K562 (cell line): ENCODE data around the gene MRPL19. TPM values are rescaled to one million over a fixed set of nuclear protein-coding genes. Genes with fewer than 3 reads are reported as not detected.

Source experiments
- ATAC-seq: fragments of 200-7000 bp; cut with Tn5 transposase; 3 replicates; pipeline ENCODE4 v1.9.1; 2020; ENCODE audit warnings: moderate library complexity
- BruUV-seq: library from RNA; stranded (reverse); fragments of 400-500 nt; replicated peaks from 2 replicates; lab custom pipeline; 2021; lab: Mats Ljungman, UMichigan
- CTCF ChIA-PET: fragments of 300-600 bp; formaldehyde crosslinking; extraction: SDS; loops from one replicate; lab custom pipeline; 2021; ENCODE audit warnings: low intra/inter-chr PET ratio; lab: Yijun Ruan, JAX
- POLR2A ChIA-PET: fragments of 300-600, 350-650 bp; sonication (Branson Sonifier 250); formaldehyde crosslinking; extraction: SDS; loops from one replicate; lab custom pipeline; 2021; ENCODE audit warnings: antibody characterized with exemption, inconsistent platforms; lab: Yijun Ruan, JAX
- DNase-seq, 4 experiments: peaks; one replicate each; pipeline versions ENCODE4 v3.0.0 to v3.0.0-alpha.2; 2011 to 2018; ENCODE audit warnings: low spot score in 3 of 4, mixed read lengths in 3 of 4; ENCODE audit errors: extremely low read depth in 1 of 4
- FAIRE-seq: peaks from 2 replicates; lab custom pipeline; 2011; peaks lifted over from hg19 to GRCh38; lab: Jason Lieb, UNC
- H2AFZ ChIP-seq: 2 replicates; pipeline ENCODE4 v1.6.0; 2011; ENCODE audit warnings: low read depth, low read length, control low read depth, inconsistent platforms
- H3K27ac ChIP-seq: fragments of 200-600 bp; 3 replicates; pipeline ENCODE4 v1.8.0; 2011; ENCODE audit warnings: low read depth, mild to moderate bottlenecking, control low read depth, inconsistent platforms, low read length, moderate library complexity, mixed read lengths; ENCODE audit errors: extremely low read depth
- H3K27me3 ChIP-seq, 2 experiments: fragments of 300-600 bp in 1 of 2; 2 replicates in 1 of 2; 3 replicates in 1 of 2; pipeline versions ENCODE4 v1.6.0 to v1.8.0; 2011; ENCODE audit warnings: inconsistent platforms in 2 of 2, low read length in 2 of 2, mild to moderate bottlenecking in 1 of 2, mixed read lengths in 1 of 2, moderate library complexity in 1 of 2; ENCODE audit not compliant: control insufficient read depth in 2 of 2, insufficient read depth in 2 of 2
- H3K36me3 ChIP-seq: fragments of 300-600 bp; 3 replicates; pipeline ENCODE4 v1.8.0; 2011; ENCODE audit warnings: mild to moderate bottlenecking, low read length, inconsistent platforms; ENCODE audit not compliant: control insufficient read depth, insufficient read depth
- H3K4me1 ChIP-seq, 2 experiments: fragments of 200-600 bp in 1 of 2; replicated peaks in 1 of 2; 2 replicates in 1 of 2; 3 replicates in 1 of 2; pipeline versions ENCODE4 v1.5.1 to v1.8.0; 2011; ENCODE audit warnings: inconsistent platforms in 2 of 2, low read length in 2 of 2, mild to moderate bottlenecking in 1 of 2, mixed read lengths in 1 of 2, moderate library complexity in 1 of 2; ENCODE audit not compliant: control insufficient read depth in 2 of 2, insufficient read depth in 2 of 2
- H3K4me2 ChIP-seq: 2 replicates; pipeline ENCODE4 v1.6.1; 2011; ENCODE audit warnings: low read length, control low read depth, inconsistent platforms, mixed read lengths; ENCODE audit not compliant: insufficient read depth
- H3K4me3 ChIP-seq: fragments of 200-600 bp; sonication (generic), shearing (Covaris generic); 2 replicates; pipeline ENCODE4 v1.5.1; 2016; ENCODE audit warnings: control low read depth, inconsistent platforms
- H3K79me2 ChIP-seq: fragments of 200-600 bp; 3 replicates; pipeline ENCODE4 v1.8.0; 2011; ENCODE audit warnings: low read length, inconsistent platforms; ENCODE audit not compliant: control insufficient read depth, insufficient read depth
- H3K9ac ChIP-seq, 2 experiments: 2 replicates each; pipeline versions ENCODE4 v1.6.0 to v1.6.1; 2011; ENCODE audit warnings: low read depth in 2 of 2, low read length in 2 of 2, control low read depth in 1 of 2, inconsistent platforms in 1 of 2, mild to moderate bottlenecking in 1 of 2, mixed read lengths in 1 of 2; ENCODE audit not compliant: insufficient read depth in 1 of 2
- H3K9me1 ChIP-seq: one replicate; pipeline ENCODE4 v1.6.0; 2011; ENCODE audit warnings: inconsistent platforms, mild to moderate bottlenecking, low read length, moderate library complexity; ENCODE audit not compliant: control insufficient read depth, insufficient read depth
- H3K9me3 ChIP-seq: replicated peaks from 2 replicates; pipeline ENCODE4 v1.5.1; 2011; ENCODE audit warnings: low read depth, low read length, inconsistent platforms; ENCODE audit not compliant: control insufficient read depth, insufficient read depth
- H4K20me1 ChIP-seq: replicated peaks from 2 replicates; pipeline ENCODE4 v1.6.1; 2011; ENCODE audit warnings: low read length, inconsistent platforms, mixed read lengths; ENCODE audit not compliant: control insufficient read depth, insufficient read depth
- BCL6 ChIP-seq: fragments of 250-450 bp; sonication (Bioruptor Pico); IDR thresholded peaks from 2 replicates; pipeline ENCODE4 v1.4.0; 2020
- CCNT2 ChIP-seq: IDR thresholded peaks from 2 replicates; pipeline ENCODE4 v1.6.1; 2011; ENCODE audit warnings: borderline replicate concordance, low read depth, mild to moderate bottlenecking, moderate library complexity, mixed read lengths, low read length; ENCODE audit not compliant: insufficient read length; ENCODE audit errors: extremely low read depth
- CHD2 ChIP-seq: IDR thresholded peaks from 2 replicates; pipeline ENCODE4 v1.6.1; 2011; ENCODE audit warnings: low read depth, low read length
- FOXM1 ChIP-seq, 2 experiments: fragments of 450-650 bp in 1 of 2; sonication (generic) in 1 of 2; formaldehyde crosslinking in 1 of 2; IDR thresholded peaks; 2 replicates each; pipeline versions ENCODE4 v1.6.1 to v1.9.0; 2017 to 2022; ENCODE audit warnings: low read depth in 2 of 2, mild to moderate bottlenecking in 2 of 2, missing genetic modification reagents in 1 of 2, moderate library complexity in 1 of 2
- JUND ChIP-seq, 2 experiments: IDR thresholded peaks; 2 replicates in 1 of 2; 3 replicates in 1 of 2; pipeline ENCODE4 v1.6.1; 2011; ENCODE audit warnings: borderline replicate concordance in 2 of 2, low read depth in 2 of 2, low read length in 2 of 2, improper control_type of control experiment in 1 of 2, missing biosample characterization in 1 of 2, missing genetic modification characterization in 1 of 2, missing genetic modification reagents in 1 of 2
- KLF16 ChIP-seq: IDR thresholded peaks from 2 replicates; pipeline ENCODE4 v1.6.1; 2016; ENCODE audit warnings: antibody characterized with exemption
- MAFF ChIP-seq: IDR thresholded peaks from 2 replicates; pipeline ENCODE4 v1.6.1; 2012; ENCODE audit warnings: low read length, improper control_type of control experiment
- MCM3 ChIP-seq: fragments of 450-650 bp; IDR thresholded peaks from 2 replicates; pipeline ENCODE4 v1.6.1; 2016
- NR3C1 ChIP-seq: sonication (generic); formaldehyde crosslinking; IDR thresholded peaks from 2 replicates; pipeline ENCODE4 v1.8.1; 2022; ENCODE audit warnings: missing genetic modification reagents
- RBM14 ChIP-seq: fragments of 200-400 bp; formaldehyde crosslinking; IDR thresholded peaks from 2 replicates; pipeline ENCODE4 v1.6.1; 2018; ENCODE audit warnings: low read depth, mild to moderate bottlenecking, low read length, moderate library complexity, borderline replicate concordance; ENCODE audit not compliant: insufficient read depth
- ZNF778 ChIP-seq: fragments of 450-650 bp; formaldehyde crosslinking; IDR thresholded peaks from 2 replicates; pipeline ENCODE4 v1.4.0; 2020; ENCODE audit warnings: mild to moderate bottlenecking, moderate library complexity
- WGBS: fragments of 100-300 bp; shearing (Covaris generic); methylation state at CpG from one replicate; pipeline ENCODE4 v1.1.6; 2016; ENCODE audit warnings: low coverage, mixed read lengths; ENCODE audit not compliant: insufficient coverage; ENCODE audit errors: missing lambda C conversion rate; 5-methylcytosine and 5-hydroxymethylcytosine counted together
- in situ Hi-C: fragments of 300-500 bp; cut with MboI; formaldehyde crosslinking; loops from 4 replicates; pipeline ENCODE4 v1.15.0; 2018; ENCODE audit warnings: inconsistent platforms, mixed read lengths
- intact Hi-C: fragments of 100-400 bp; cut with micrococcal nuclease; formaldehyde crosslinking; loops from 2 replicates; pipeline ENCODE4 v1.14.2; 2022
- polyA plus RNA-seq, 8 experiments: library from polyadenylated mRNA; depleted of rRNA in 4 of 8; stranded (reverse) in 5 of 8; unstranded in 3 of 8; fragments of >200 nt; fragmentation: Nextera tagmentation in 2 of 8; fragmentation: Illumina TruSeq in 1 of 8; extraction: Ambion mirVana in 2 of 8; extraction: Trizol in 1 of 8; gene quantifications; 2 replicates each; pipeline versions ENCODE4 v1.2.1 to v1.2.3, GENCODE V29; 2011 to 2014; ENCODE audit warnings: inconsistent platforms in 1 of 8, missing spikeins in 1 of 8
- total RNA-seq, 7 experiments: library from RNA; depleted of rRNA in 6 of 7; stranded (reverse); fragments of >200 nt in 6 of 7; fragmentation: Illumina TruSeq in 2 of 7; extraction: Trizol in 2 of 7; gene quantifications; 2 replicates each; pipeline versions ENCODE4 v1.2.1 to v1.2.3, GENCODE V29; 2011 to 2021; ENCODE audit warnings: low replicate concordance in 1 of 7

Gene MRPL19
- total and polyA plus RNA-seq, 9 of the 15 experiments (the other 6 are each of a cell fraction or from before 2014, with no cell fraction given), result 9.7 to 65.9 (median 56.1) TPM

DNA sequence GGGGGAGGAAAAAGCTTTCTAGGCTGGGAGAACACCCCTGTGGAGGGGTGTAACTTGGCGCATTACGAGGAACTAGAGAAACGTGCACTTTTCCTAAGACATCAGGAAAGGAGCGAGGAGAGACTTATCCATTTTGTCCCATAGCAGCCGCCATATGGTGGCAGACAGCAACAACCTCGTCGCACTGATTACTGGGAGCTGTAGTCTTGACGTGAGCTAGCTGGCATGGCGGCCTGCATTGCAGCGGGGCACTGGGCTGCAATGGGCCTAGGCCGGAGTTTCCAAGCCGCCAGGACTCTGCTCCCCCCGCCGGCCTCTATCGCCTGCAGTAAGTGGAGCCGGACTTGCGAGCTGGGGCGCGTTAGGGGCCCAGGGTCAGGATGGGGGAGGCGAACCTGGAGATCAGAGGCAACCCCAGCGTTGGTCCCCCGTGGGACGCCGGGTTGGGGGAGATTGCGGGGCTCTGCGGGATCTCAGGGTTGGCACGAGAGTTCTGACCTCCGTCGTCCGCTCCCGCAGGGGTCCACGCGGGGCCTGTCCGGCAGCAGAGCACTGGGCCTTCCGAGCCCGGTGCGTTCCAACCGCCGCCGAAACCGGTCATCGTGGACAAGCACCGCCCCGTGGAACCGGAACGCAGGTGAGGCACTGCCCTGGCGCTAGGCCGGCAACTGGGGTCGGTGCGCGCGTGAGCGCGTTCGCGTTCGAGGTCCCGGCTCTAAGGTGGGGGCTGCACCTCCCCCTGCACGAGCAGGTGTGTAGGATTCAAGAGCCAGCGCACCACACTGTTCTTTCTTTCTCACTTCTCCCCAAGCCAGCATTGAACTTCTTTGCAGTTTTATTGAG is at the start of gene MRPL19 (continued):
- TF ChIP-seq BCL6 (CRISPR knock-in tag) (no peak), JUND (IDR thresholded peaks at IDR 0.05; ENCODE audit: borderline replicate concordance, low read depth, low read length) (peak; percentile 60), JUND (tag; IDR thresholded peaks at IDR 0.05; ENCODE audit: borderline replicate concordance, low read depth, low read length) (peak; percentile 27; the same call in 2 of the 3 replicates), KLF16 (peak; percentile 72; the same call in 1 of the 2 replicates), NR3C1 (no peak), CHD2 (peak; percentile 72), FOXM1 (IDR thresholded peaks at IDR 0.05; ENCODE audit: low read depth) (0 out of 2 replicates have a peak, but pooled peaks have one; percentile 39), FOXM1 (CRISPR knock-in tag; IDR thresholded peaks at IDR 0.05; ENCODE audit: low read depth) (no peak), CCNT2 (peak; percentile 13)

DNA sequence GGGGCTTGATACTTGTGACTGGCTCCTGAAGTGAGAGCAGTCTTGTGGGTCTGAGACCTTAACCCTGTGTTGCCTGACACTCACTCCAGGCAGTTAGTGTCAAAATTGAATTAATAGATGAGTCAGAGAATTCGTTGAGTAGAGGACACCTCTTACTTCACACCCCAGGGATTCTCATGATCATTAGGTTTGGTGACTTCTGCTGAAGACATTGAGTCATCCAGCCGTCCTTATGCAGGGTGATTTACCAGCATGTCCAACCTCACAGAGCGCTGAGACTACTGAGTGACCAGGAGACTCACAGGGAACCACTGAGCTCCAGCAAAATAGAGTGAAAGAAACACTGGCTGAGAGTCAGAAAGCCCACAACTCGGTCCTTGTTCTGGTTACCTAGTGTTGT is 49.8 kb upstream of the MRPL19 start:
- no peak overlapping the region for H3K27ac ChIP-seq
- H3K27me3 ChIP-seq, result no peaks in the 10 kb centered on the region
- intact Hi-C loops, result no loop called here
- FAIRE-seq, result no peak
- in situ Hi-C loops, result no loop called here
- TF ChIP-seq MAFF, result no peak
- TF ChIP-seq ZNF778, result no peak
- no peak for TF ChIP-seq RBM14
- no peak for TF ChIP-seq MCM3
- ATAC-seq, result no peak
- H3K4me1 ChIP-seq, result peaks cover 0 to 6% of the 10 kb centered on the region in 2 experiments; a peak in 1 of 5 replicates
- H3K79me2 ChIP-seq, result no peaks in the 10 kb centered on the region
- H4K20me1 ChIP-seq, result no peaks in the 10 kb centered on the region
- no peak for DNase-seq
- 3% methylated on average over 4 of the region's 4 CpGs for WGBS
- no peak overlapping the region for H3K4me2 ChIP-seq
- no peak overlapping the region for H2AFZ ChIP-seq
- no peak overlapping the region for H3K9ac ChIP-seq
- no TSS peak for BruUV-seq
- H3K9me3 ChIP-seq, result no peaks in the 10 kb centered on the region; the same call in 1 of the 2 replicates
- ChIA-PET CTCF (no interaction called here), POLR2A (interaction anchor here (0.6 to 1.0 kb wide), 2 partner anchors 10 to 26 kb away, joined by 3 to 4 read pairs; no protein-coding TSS in a partner anchor)
- no peaks in the 10 kb centered on the region for H3K36me3 ChIP-seq
- H3K4me3 ChIP-seq, result no peak overlapping the region
- H3K9me1 ChIP-seq, result no peaks in the 10 kb centered on the region
